RWPE1 (cell line): ENCODE data around the gene TTLL8.

Experiments used
- CTCF ChIA-PET: fragments of 350-600 bp; sonication (Branson Sonifier 250); formaldehyde crosslinking; extraction: SDS; loops from one replicate; lab custom pipeline; 2021; lab: Yijun Ruan, JAX
- POLR2A ChIA-PET: fragments of 400-600 bp; formaldehyde crosslinking; extraction: SDS; loops from one replicate; lab custom pipeline; 2020; ENCODE audit warnings: antibody characterized with exemption; ENCODE audit not compliant: low non-redundant PET; lab: Yijun Ruan, JAX
- DNase-seq: peaks from one replicate; pipeline ENCODE4 v3.0.0; 2012; ENCODE audit warnings: low spot score
- H3K27ac ChIP-seq: fragments of 450-650 bp; 2 replicates; pipeline ENCODE4 v1.5.1; 2017
- TF ChIP-seq, protein P1 (sequence below): fragments of 450-650 bp; conservative IDR thresholded peaks from 2 replicates; pipeline ENCODE4 v1.5.1; 2017; ENCODE audit warnings: low read depth, mild to moderate bottlenecking

TTLL8 gene

GRCh38 chr22:50004918-50005317 lies 53.2 kb downstream of the TTLL8 start:
- CTCF ChIA-PET: no interaction called here
- TF ChIP-seq, protein P1, sequence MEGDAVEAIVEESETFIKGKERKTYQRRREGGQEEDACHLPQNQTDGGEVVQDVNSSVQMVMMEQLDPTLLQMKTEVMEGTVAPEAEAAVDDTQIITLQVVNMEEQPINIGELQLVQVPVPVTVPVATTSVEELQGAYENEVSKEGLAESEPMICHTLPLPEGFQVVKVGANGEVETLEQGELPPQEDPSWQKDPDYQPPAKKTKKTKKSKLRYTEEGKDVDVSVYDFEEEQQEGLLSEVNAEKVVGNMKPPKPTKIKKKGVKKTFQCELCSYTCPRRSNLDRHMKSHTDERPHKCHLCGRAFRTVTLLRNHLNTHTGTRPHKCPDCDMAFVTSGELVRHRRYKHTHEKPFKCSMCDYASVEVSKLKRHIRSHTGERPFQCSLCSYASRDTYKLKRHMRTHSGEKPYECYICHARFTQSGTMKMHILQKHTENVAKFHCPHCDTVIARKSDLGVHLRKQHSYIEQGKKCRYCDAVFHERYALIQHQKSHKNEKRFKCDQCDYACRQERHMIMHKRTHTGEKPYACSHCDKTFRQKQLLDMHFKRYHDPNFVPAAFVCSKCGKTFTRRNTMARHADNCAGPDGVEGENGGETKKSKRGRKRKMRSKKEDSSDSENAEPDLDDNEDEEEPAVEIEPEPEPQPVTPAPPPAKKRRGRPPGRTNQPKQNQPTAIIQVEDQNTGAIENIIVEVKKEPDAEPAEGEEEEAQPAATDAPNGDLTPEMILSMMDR: no peak
- POLR2A ChIA-PET: no interaction called here
- no peak overlapping the region for H3K27ac ChIP-seq
- DNase-seq: no peak

DNA sequence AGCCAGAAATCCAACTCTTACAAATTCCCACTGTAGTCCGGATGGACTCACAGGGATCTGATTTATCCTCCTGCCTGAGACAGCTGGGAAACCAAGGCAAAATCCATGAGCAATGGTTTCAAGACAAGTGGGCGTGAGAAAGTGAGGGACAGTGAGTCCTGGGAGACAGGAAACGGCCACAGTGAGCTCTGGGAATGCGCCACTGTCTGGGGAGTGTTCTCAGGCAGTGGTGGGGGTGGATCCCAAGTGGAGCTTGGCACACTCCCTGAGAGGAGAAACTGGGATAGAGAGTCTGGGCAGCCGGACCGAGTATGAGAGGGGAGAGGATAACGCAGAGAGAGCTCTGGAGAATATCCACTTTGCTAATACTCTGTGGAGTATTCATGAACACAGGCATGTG lies 55.3 kb downstream of the TTLL8 start:
- DNase-seq: no peak
- no peak overlapping the region for H3K27ac ChIP-seq
- ChIA-PET CTCF (no interaction called here), POLR2A (no interaction called here)
- TF ChIP-seq, protein P1: no peak

- no peak overlapping the region for H3K27ac ChIP-seq
- no peak for DNase-seq
- ChIA-PET CTCF (no interaction called here), POLR2A (no interaction called here)
- TF ChIP-seq, protein P1: no peak
Measured at GRCh38 chr22:50001388-50002231, 56.5 kb downstream of the TTLL8 start.

- DNase-seq: no peak
- no peak overlapping the region for H3K27ac ChIP-seq
- ChIA-PET CTCF (no interaction called here), POLR2A (no interaction called here)
- TF ChIP-seq, protein P1: no peak
Measured at GRCh38 chr22:50000587-50001387, 57.3 kb downstream of the TTLL8 start.

DNA sequence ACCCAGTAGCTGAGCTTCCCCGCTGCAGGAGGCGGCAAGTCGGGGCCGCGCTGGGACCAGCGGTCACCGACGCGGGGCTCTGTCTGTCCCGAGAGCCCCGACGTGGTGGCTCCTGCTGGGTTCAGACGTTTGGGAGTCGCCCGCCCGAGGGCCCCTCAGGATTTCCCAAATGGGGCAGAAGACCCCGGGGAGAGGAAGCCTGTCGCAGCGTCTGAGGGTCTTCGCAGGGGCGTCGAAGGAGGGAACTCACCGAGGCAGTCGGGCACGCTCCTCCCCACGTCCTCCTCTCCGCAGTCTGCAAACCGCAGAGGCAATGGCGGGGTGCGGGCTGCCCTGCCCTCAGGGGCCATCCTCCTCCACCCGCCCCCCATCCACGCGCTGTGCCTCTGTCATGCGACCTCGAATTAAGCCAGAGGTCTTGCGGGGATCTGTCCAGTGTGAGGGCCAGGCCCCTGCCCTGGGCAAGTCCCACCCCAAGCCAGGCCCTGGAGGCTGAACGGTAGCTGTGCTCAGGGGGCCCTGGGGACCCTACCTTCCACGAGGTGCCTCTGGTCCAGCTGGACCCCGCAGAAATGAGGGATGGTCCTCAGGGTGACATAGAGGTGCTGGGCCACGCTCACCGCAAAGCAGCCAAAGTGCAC lies 58.0 kb downstream of the TTLL8 start:
- ChIA-PET CTCF (no interaction called here), POLR2A (no interaction called here)
- no peak for DNase-seq
- TF ChIP-seq, protein P1: no peak
- no peak overlapping the region for H3K27ac ChIP-seq
